Neuronal stem cell (in vitro differentiated cells): ENCODE measurements around the gene LRRC51.

Source experiments
- DNase-seq: peaks from one replicate; pipeline ENCODE4 v3.0.0-alpha.2; 2013; ENCODE audit warnings: low spot score
- H2AFZ ChIP-seq: one replicate; pipeline ENCODE4 v1.6.1; 2013; ENCODE audit warnings: mild to moderate bottlenecking, low read length, inconsistent platforms
- H2AK5ac ChIP-seq: 2 replicates; pipeline ENCODE4 v1.6.1; 2013; ENCODE audit warnings: low read depth, mild to moderate bottlenecking, inconsistent platforms, low read length, moderate library complexity, mixed read lengths
- H2BK120ac ChIP-seq: 2 replicates; pipeline ENCODE4 v1.6.1; 2013; ENCODE audit warnings: low read depth, mild to moderate bottlenecking, inconsistent platforms, low read length, moderate library complexity, mixed read lengths
- H2BK12ac ChIP-seq: one replicate; pipeline ENCODE4 v1.6.1; 2013; ENCODE audit warnings: low read length, inconsistent platforms
- H2BK15ac ChIP-seq: 2 replicates; pipeline ENCODE4 v1.6.1; 2013; ENCODE audit warnings: mild to moderate bottlenecking, low read length, inconsistent platforms, mixed read lengths
- H2BK5ac ChIP-seq: one replicate; pipeline ENCODE4 v1.6.1; 2013; ENCODE audit warnings: inconsistent platforms, mild to moderate bottlenecking, low read length, moderate library complexity
- H3K14ac ChIP-seq: one replicate; pipeline ENCODE4 v1.6.1; 2013; ENCODE audit warnings: low read length, inconsistent platforms
- H3K18ac ChIP-seq: 2 replicates; pipeline ENCODE4 v1.6.1; 2013; ENCODE audit warnings: low read length, inconsistent platforms
- H3K23ac ChIP-seq: 2 replicates; pipeline ENCODE4 v1.6.1; 2013; ENCODE audit warnings: low read depth, mild to moderate bottlenecking, mixed read lengths, low read length, inconsistent platforms; ENCODE audit not compliant: poor library complexity
- H3K27ac ChIP-seq: replicated peaks from 3 replicates; pipeline ENCODE4 v1.5.1; 2013; ENCODE audit warnings: low read length, inconsistent platforms
- H3K27me3 ChIP-seq, 3 experiments: 2 replicates each; pipeline ENCODE4 v1.6.1; 2013; ENCODE audit warnings: low read length in 3 of 3, mild to moderate bottlenecking in 2 of 3, inconsistent platforms in 1 of 3, low read depth in 1 of 3, mixed read lengths in 1 of 3, moderate library complexity in 1 of 3; ENCODE audit not compliant: control insufficient read depth in 3 of 3, insufficient read depth in 3 of 3
- H3K36me3 ChIP-seq, 2 donors: replicated peaks in 1 of 2; 2 replicates each; pipeline ENCODE4 v1.6.1; 2013; ENCODE audit warnings: low read length in 2 of 2; ENCODE audit not compliant: control insufficient read depth in 2 of 2, insufficient read depth in 2 of 2
- H3K4ac ChIP-seq: 2 replicates; pipeline ENCODE4 v1.6.1; 2013; ENCODE audit warnings: inconsistent platforms, mild to moderate bottlenecking, low read length, moderate library complexity
- H3K4me1 ChIP-seq, 2 donors: 1 replicate in 1 of 2; 2 replicates in 1 of 2; pipeline ENCODE4 v1.6.1; 2013; ENCODE audit warnings: low read length in 2 of 2, low read depth in 1 of 2; ENCODE audit not compliant: control insufficient read depth in 2 of 2, insufficient read depth in 1 of 2
- H3K4me2 ChIP-seq: one replicate; pipeline ENCODE4 v1.6.1; 2013; ENCODE audit warnings: mild to moderate bottlenecking, low read length, inconsistent platforms; ENCODE audit not compliant: insufficient read depth, poor library complexity, severe bottlenecking
- H3K4me3 ChIP-seq, 2 donors: 2 replicates each; pipeline ENCODE4 v1.5.1; 2013; ENCODE audit warnings: low read length in 2 of 2, mild to moderate bottlenecking in 2 of 2, inconsistent platforms in 1 of 2, moderate library complexity in 1 of 2
- H3K79me1 ChIP-seq: one replicate; pipeline ENCODE4 v1.6.1; 2013; ENCODE audit warnings: low read depth, mild to moderate bottlenecking, inconsistent platforms, low read length, moderate library complexity
- H3K9ac ChIP-seq: one replicate; pipeline ENCODE4 v1.6.1; 2013; ENCODE audit warnings: mild to moderate bottlenecking, low read depth, low read length, inconsistent platforms; ENCODE audit not compliant: poor library complexity
- H3K9me3 ChIP-seq, 2 donors: replicated peaks in 1 of 2; 2 replicates each; pipeline versions ENCODE3 to v1.6.1; 2013; ENCODE audit warnings: low read length in 2 of 2, mild to moderate bottlenecking in 2 of 2, inconsistent platforms in 1 of 2, low read depth in 1 of 2, mixed read lengths in 1 of 2, moderate library complexity in 1 of 2; ENCODE audit not compliant: control insufficient read depth in 2 of 2, insufficient read depth in 1 of 2
- H4K8ac ChIP-seq: one replicate; pipeline ENCODE4 v1.6.1; 2013; ENCODE audit warnings: low read depth, mild to moderate bottlenecking, inconsistent platforms, low read length, moderate library complexity
- H4K91ac ChIP-seq: one replicate; pipeline ENCODE4 v1.6.1; 2013; ENCODE audit warnings: low read length, low read depth, mild to moderate bottlenecking, inconsistent platforms; ENCODE audit not compliant: poor library complexity
- WGBS, 2 donors: extraction: QIAGEN DNeasy Blood & Tissue Kit; methylation state at CpG; one replicate each; pipeline ENCODE4 v1.1.7; 2013; ENCODE audit warnings: missing lambda C conversion rate in 2 of 2, mixed read lengths in 1 of 2; ENCODE audit not compliant: insufficient read length in 2 of 2, insufficient replicate concordance in 1 of 2; ENCODE audit errors: extremely low coverage in 2 of 2; 5-methylcytosine and 5-hydroxymethylcytosine counted together

LRRC51 gene

DNA sequence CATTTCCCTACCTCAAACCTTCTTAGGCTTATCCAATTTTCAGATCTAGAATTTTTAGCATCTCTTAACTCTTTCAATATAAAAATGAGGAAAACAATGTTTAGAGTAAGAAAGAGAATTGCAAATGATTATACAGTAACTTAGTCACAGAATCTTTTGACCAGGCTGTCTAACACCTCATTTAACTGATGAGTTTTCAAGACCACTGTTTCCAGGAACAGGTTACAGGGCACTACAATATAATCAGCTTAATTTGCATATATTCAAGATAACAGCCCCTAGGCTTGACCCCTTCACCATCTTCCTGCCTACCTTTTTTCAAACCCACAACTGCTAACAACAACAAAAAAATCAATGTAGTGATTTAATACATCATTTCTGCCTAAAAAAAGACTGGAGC is 13.0 kb upstream of the LRRC51 start:
- Histone ChIP-seq H3K9me3 (no peaks in the 10 kb centered on the region), H3K4me1 (peaks cover 12 to 20% of the 10 kb centered on the region in 2 donors)

DNA sequence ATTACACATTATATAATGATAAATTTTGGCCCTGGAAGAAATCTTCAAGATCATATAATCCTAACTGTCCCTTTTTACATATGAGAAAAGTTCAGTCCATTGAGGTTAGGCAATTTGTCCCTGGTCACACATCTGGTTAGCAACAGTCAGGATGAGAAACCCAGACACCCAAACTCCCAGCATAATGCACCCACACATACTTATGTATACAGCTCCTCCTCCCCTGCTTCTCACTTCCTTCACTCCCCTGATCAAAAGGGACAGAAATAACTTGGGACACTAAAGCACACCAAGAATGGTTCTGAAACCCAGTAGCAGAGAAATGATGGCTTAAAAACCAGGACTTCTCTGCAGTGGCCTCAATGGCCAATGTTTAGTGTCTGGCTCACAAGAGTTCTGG is 11.4 kb upstream of the LRRC51 start:
- H2BK15ac ChIP-seq, result no peak overlapping the region
- H2BK120ac ChIP-seq, result no peak overlapping the region
- no peaks in the 10 kb centered on the region for H3K27me3 ChIP-seq
- H3K14ac ChIP-seq, result no peak overlapping the region
- H4K8ac ChIP-seq, result no peak overlapping the region
- H3K79me1 ChIP-seq, result peaks cover 10% of the 10 kb centered on the region
- DNase-seq, result no peak
- H3K36me3 ChIP-seq, result peaks cover 6 to 52% of the 10 kb centered on the region in 2 donors
- H3K27ac ChIP-seq, result no peak overlapping the region
- no peak overlapping the region for H2BK5ac ChIP-seq
- peaks cover 12 to 20% of the 10 kb centered on the region in 2 donors for H3K4me1 ChIP-seq
- H3K4ac ChIP-seq, result no peak overlapping the region
- H3K23ac ChIP-seq, result no peak overlapping the region
- H2AFZ ChIP-seq, result no peak overlapping the region
- no peak overlapping the region for H3K9ac ChIP-seq
- no peak overlapping the region for H4K91ac ChIP-seq
- no peak overlapping the region for H3K4me3 ChIP-seq
- no peak overlapping the region for H2BK12ac ChIP-seq
- H3K9me3 ChIP-seq, result no peaks in the 10 kb centered on the region
- no peak overlapping the region for H3K4me2 ChIP-seq
- no peak overlapping the region for H3K18ac ChIP-seq
- no peak overlapping the region for H2AK5ac ChIP-seq

More for the DNA sequence above, 13.0 kb upstream of the LRRC51 start:
- peaks cover 6 to 61% of the 10 kb centered on the region in 2 donors for H3K36me3 ChIP-seq
- H2BK12ac ChIP-seq, result no peak overlapping the region
- H4K91ac ChIP-seq, result no peak overlapping the region
- H2AFZ ChIP-seq, result no peak overlapping the region
- no peak overlapping the region for H2AK5ac ChIP-seq
- H3K4me2 ChIP-seq, result no peak overlapping the region
- H2BK5ac ChIP-seq, result no peak overlapping the region
- H3K18ac ChIP-seq, result no peak overlapping the region
- no peak overlapping the region for H3K4ac ChIP-seq
- H2BK120ac ChIP-seq, result no peak overlapping the region
- H3K14ac ChIP-seq, result no peak overlapping the region
- no peak for DNase-seq
- no peak overlapping the region for H2BK15ac ChIP-seq
- H3K27ac ChIP-seq, result no peak overlapping the region
- H3K23ac ChIP-seq, result no peak overlapping the region
- no peak overlapping the region for H3K9ac ChIP-seq
- no peak overlapping the region for H4K8ac ChIP-seq
- no peak overlapping the region for H3K4me3 ChIP-seq
- peaks cover 8% of the 10 kb centered on the region for H3K79me1 ChIP-seq
- H3K27me3 ChIP-seq, result no peaks in the 10 kb centered on the region

DNA sequence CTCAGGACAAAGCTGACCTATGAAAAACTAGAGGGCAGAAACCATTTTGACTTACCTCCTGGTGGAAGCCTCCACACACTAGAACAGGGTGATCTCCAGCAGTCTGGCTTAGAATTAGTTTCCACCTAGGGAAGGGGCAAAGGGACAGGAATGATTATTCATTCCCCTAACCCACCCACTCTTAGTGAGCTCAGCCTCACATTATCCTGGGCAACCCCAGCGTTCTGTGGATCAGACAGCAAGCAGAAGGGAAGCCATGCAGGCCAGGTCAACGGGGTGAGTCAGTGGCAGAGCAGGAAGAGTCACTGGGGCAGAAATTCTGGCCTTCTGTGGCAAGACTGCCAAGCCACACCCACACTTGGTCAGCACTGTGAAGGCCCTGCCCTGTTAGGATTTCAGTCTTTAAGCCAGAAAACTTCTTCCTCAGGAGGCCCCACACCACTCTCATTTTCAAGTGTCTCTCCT is 10.8 kb upstream of the LRRC51 start:
- Histone ChIP-seq H2AK5ac (no peak overlapping the region), H4K8ac (no peak overlapping the region), H2AFZ (no peak overlapping the region), H3K9ac (no peak overlapping the region), H3K18ac (no peak overlapping the region), H4K91ac (no peak overlapping the region), H3K4me1 (peaks cover 12 to 20% of the 10 kb centered on the region in 2 donors), H3K4me2 (no peak overlapping the region), H3K27me3 (no peaks in the 10 kb centered on the region), H2BK120ac (no peak overlapping the region), H3K27ac (no peak overlapping the region), H2BK15ac (no peak overlapping the region), H2BK5ac (no peak overlapping the region), H2BK12ac (no peak overlapping the region), H3K14ac (no peak overlapping the region), H3K9me3 (no peaks in the 10 kb centered on the region), H3K36me3 (peaks cover 6 to 50% of the 10 kb centered on the region in 2 donors), H3K4ac (no peak overlapping the region), H3K79me1 (peaks cover 10% of the 10 kb centered on the region), H3K4me3 (no peak overlapping the region), H3K23ac (no peak overlapping the region)
- WGBS, 2 donors, result no CpG with 5 or more reads among the region's 2 CpGs
- no peak for DNase-seq

DNA sequence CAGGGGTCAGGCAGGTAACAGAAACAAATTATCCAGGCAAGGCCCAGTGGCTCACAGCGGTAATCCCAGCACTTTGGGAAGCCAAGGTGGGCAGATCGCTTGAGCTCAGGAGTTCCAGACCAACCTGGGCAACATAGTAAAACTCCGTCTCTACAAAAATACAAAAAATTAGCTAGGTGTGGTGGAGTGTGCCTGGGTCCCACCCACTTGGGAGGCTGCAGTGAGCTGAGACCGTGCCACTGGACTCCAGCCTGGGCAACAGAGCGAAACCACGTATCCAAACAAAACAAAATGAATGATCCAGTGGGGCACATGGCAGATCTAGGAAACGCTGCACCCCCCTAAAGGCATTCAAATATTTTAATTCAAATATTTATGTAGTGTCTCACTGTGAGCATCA is 10.2 kb upstream of the LRRC51 start:
- H4K8ac ChIP-seq, result no peak overlapping the region
- H3K36me3 ChIP-seq, result peaks cover 6 to 48% of the 10 kb centered on the region in 2 donors
- H3K18ac ChIP-seq, result no peak overlapping the region
- peaks cover 11% of the 10 kb centered on the region for H3K79me1 ChIP-seq
- no peak overlapping the region for H2AFZ ChIP-seq
- no peak for DNase-seq
- no peak overlapping the region for H3K27ac ChIP-seq
- H3K4me2 ChIP-seq, result no peak overlapping the region
- H3K23ac ChIP-seq, result no peak overlapping the region
- H4K91ac ChIP-seq, result no peak overlapping the region
- no peak overlapping the region for H2BK12ac ChIP-seq
- H2BK120ac ChIP-seq, result no peak overlapping the region
- no peaks in the 10 kb centered on the region for H3K9me3 ChIP-seq
- no peak overlapping the region for H3K4me3 ChIP-seq
- no CpG with 5 or more reads among the region's 7 CpGs for WGBS, 2 donors
- no peaks in the 10 kb centered on the region for H3K27me3 ChIP-seq
- H3K9ac ChIP-seq, result no peak overlapping the region
- no peak overlapping the region for H3K14ac ChIP-seq
- H2BK15ac ChIP-seq, result no peak overlapping the region
- no peak overlapping the region for H2BK5ac ChIP-seq
- H2AK5ac ChIP-seq, result no peak overlapping the region
- H3K4ac ChIP-seq, result no peak overlapping the region
- peaks cover 12 to 20% of the 10 kb centered on the region in 2 donors for H3K4me1 ChIP-seq
